Measurements from ENCODE around the gene RPL36.

RPL36 gene

GRCh38 chr19:5648464-5648863 lies 41.6 kb upstream of the RPL36 start:
- no peak overlapping the region for H3K4me3 ChIP-seq (ENCODE audit: low read length)
- TF ChIP-seq CTCF (conservative IDR thresholded peaks at IDR 0.05; ENCODE audit: low read length) = no peak
- no peak for DNase-seq (ENCODE audit: low read depth)

- no peak for TF ChIP-seq CTCF (conservative IDR thresholded peaks at IDR 0.05; ENCODE audit: low read length)
- no peak for DNase-seq (ENCODE audit: low read depth)
- H3K4me3 ChIP-seq (ENCODE audit: low read length) = no peak overlapping the region
Measured at GRCh38 chr19:5651361-5651760, 38.7 kb upstream of the RPL36 start.

- DNase-seq (ENCODE audit: low read depth) = no peak
- TF ChIP-seq CTCF (conservative IDR thresholded peaks at IDR 0.05; ENCODE audit: low read length) = no peak
- no peak overlapping the region for H3K4me3 ChIP-seq (ENCODE audit: low read length)
Measured at GRCh38 chr19:5652261-5652660, 37.8 kb upstream of the RPL36 start.

- no peak for TF ChIP-seq CTCF (conservative IDR thresholded peaks at IDR 0.05; ENCODE audit: low read length)
- DNase-seq (ENCODE audit: low read depth) = no peak
- H3K4me3 ChIP-seq (ENCODE audit: low read length) = no peak overlapping the region
Measured at GRCh38 chr19:5654931-5655330, 35.2 kb upstream of the RPL36 start.

- no peak for DNase-seq (ENCODE audit: low read depth)
- H3K4me3 ChIP-seq (ENCODE audit: low read length) = no peak overlapping the region
- no peak for TF ChIP-seq CTCF (conservative IDR thresholded peaks at IDR 0.05; ENCODE audit: low read length)
Measured at GRCh38 chr19:5655412-5655811, 34.7 kb upstream of the RPL36 start.

- TF ChIP-seq CTCF (conservative IDR thresholded peaks at IDR 0.05; ENCODE audit: low read length) = no peak
- H3K4me3 ChIP-seq (ENCODE audit: low read length) = no peak overlapping the region
- no peak for DNase-seq (ENCODE audit: low read depth)
Measured at GRCh38 chr19:5661483-5661882, 28.6 kb upstream of the RPL36 start.

- H3K4me3 ChIP-seq (ENCODE audit: low read length) = no peak overlapping the region
- no peak for DNase-seq (ENCODE audit: low read depth)
- TF ChIP-seq CTCF (conservative IDR thresholded peaks at IDR 0.05; ENCODE audit: low read length) = no peak
Measured at GRCh38 chr19:5663904-5664303, 26.2 kb upstream of the RPL36 start.

All from AG10803 (cell line).